ENCODE data around the gene KCMF1. TPM values are rescaled to one million over a fixed set of nuclear protein-coding genes. Genes with fewer than 3 reads are reported as not detected.

The KCMF1 gene
- total RNA-seq, 4 donors from 2014 or later, result 41.5 to 97.3 (median 55.5) TPM

- intact Hi-C loops (cut with DNase I; ENCODE audit: low total_unique reads), result no loop called here
- H3K4me3 ChIP-seq, result no peak overlapping the region
- H3K9me3 ChIP-seq, result no peaks in the 10 kb centered on the region
- H3K36me3 ChIP-seq, result peaks cover 0 to 39% (median 16%) of the 10 kb centered on the region in 4 donors
- in situ Hi-C loops (cut with MboI; ENCODE audit: low pct_ligation_motif_present in 1 of 4, low pct_unique_long_range_greater_than_20kb in 1 of 4, low sequenced_read_pairs in 3 of 4), result no loop called here
- no peaks in the 10 kb centered on the region for H3K4me1 ChIP-seq
- no peak overlapping the region for H3K27ac ChIP-seq
- no peaks in the 10 kb centered on the region for H3K27me3 ChIP-seq
- no peak for DNase-seq
- 93 to 100% methylated on average over 1 to 2 of the region's 2 CpGs for WGBS, 2 donors (ENCODE audit: low coverage in 1 of 2)
- TF ChIP-seq CTCF (IDR thresholded peaks at IDR 0.05) (no peak), EP300 (IDR thresholded peaks at IDR 0.05; ENCODE audit: low read depth) (no peak), POLR2A (IDR thresholded peaks at IDR 0.05) (no peak), POLR2AphosphoS5 (IDR thresholded peaks at IDR 0.05) (no peak)
These were observed 62.4 kb downstream of the KCMF1 start for GRCh38 chr2:85033388-85033787.

DNA sequence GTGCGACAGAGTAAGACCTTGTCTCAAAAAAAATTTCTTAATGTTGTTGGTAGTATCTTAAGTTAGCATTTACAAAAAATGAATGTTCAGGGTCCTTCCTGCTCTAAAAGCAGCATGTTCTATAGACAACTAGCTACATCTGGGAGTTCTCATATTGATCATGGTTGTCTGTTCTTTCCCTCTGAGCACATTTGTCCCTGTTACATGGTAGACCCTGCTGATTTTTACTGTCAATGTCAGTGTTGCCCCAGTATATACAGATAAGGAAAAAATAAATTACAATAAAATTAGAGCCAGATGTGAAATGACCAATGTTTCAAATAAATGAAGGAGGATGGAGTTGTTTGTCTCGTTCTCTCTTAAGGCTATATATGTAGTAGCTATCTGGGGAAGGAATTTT, 63.2 kb downstream of the KCMF1 start:
- peaks cover 0 to 32% (median 13%) of the 10 kb centered on the region in 4 donors for H3K36me3 ChIP-seq
- H3K9me3 ChIP-seq, result no peaks in the 10 kb centered on the region
- no peak for DNase-seq
- 96% methylated on average over 2 of the region's 2 CpGs for WGBS, 2 donors (ENCODE audit: low coverage in 1 of 2)
- in situ Hi-C loops (cut with MboI; ENCODE audit: low pct_ligation_motif_present in 1 of 4, low pct_unique_long_range_greater_than_20kb in 1 of 4, low sequenced_read_pairs in 3 of 4), result no loop called here
- H3K4me1 ChIP-seq, result no peaks in the 10 kb centered on the region
- no peak overlapping the region for H3K27ac ChIP-seq
- TF ChIP-seq CTCF (IDR thresholded peaks at IDR 0.05) (no peak), POLR2A (IDR thresholded peaks at IDR 0.05) (no peak), EP300 (IDR thresholded peaks at IDR 0.05; ENCODE audit: low read depth) (no peak), POLR2AphosphoS5 (IDR thresholded peaks at IDR 0.05) (no peak)
- intact Hi-C loops (cut with DNase I; ENCODE audit: low total_unique reads), result no loop called here
- H3K27me3 ChIP-seq, result no peaks in the 10 kb centered on the region
- H3K4me3 ChIP-seq, result no peak overlapping the region

- no peaks in the 10 kb centered on the region for H3K4me1 ChIP-seq
- no peaks in the 10 kb centered on the region for H3K9me3 ChIP-seq
- peaks cover 0 to 18% (median 8%) of the 10 kb centered on the region in 4 donors for H3K36me3 ChIP-seq
- H3K27me3 ChIP-seq, result no peaks in the 10 kb centered on the region
- no peak overlapping the region for H3K27ac ChIP-seq
- no peak for TF ChIP-seq POLR2AphosphoS5 (IDR thresholded peaks at IDR 0.05)
- TF ChIP-seq POLR2A (IDR thresholded peaks at IDR 0.05), result no peak
- no peak for TF ChIP-seq CTCF (IDR thresholded peaks at IDR 0.05)
- TF ChIP-seq EP300 (IDR thresholded peaks at IDR 0.05; ENCODE audit: low read depth), result no peak
- no peak for DNase-seq
- 96 to 97% methylated on average over 7 of the region's 7 CpGs for WGBS, 2 donors (ENCODE audit: low coverage in 1 of 2)
- H3K4me3 ChIP-seq, result no peak overlapping the region
- intact Hi-C loops (cut with DNase I; ENCODE audit: low total_unique reads), result no loop called here
- in situ Hi-C loops (cut with MboI; ENCODE audit: low pct_ligation_motif_present in 1 of 4, low pct_unique_long_range_greater_than_20kb in 1 of 4, low sequenced_read_pairs in 3 of 4), result no loop called here
These were observed 66.7 kb downstream of the KCMF1 start for GRCh38 chr2:85037622-85038021.

GRCh38 chr2:85042330-85042729, 71.4 kb downstream of the KCMF1 start:
- H3K9me3 ChIP-seq, result no peaks in the 10 kb centered on the region
- in situ Hi-C loops (cut with MboI; ENCODE audit: low pct_ligation_motif_present in 1 of 4, low pct_unique_long_range_greater_than_20kb in 1 of 4, low sequenced_read_pairs in 3 of 4) (no loop called here), intact Hi-C loops (cut with DNase I; ENCODE audit: low total_unique reads) (loop anchor here (2.0 kb wide), 1 partner anchor 74 kb away; no protein-coding TSS in a partner anchor)
- no peaks in the 10 kb centered on the region for H3K27me3 ChIP-seq
- peaks cover 0 to 33% (median 14%) of the 10 kb centered on the region in 4 donors for H3K36me3 ChIP-seq
- WGBS, 2 donors (ENCODE audit: low coverage in 1 of 2), result 93 to 96% methylated on average over 4 of the region's 4 CpGs
- no peak for TF ChIP-seq POLR2A (IDR thresholded peaks at IDR 0.05)
- TF ChIP-seq CTCF (IDR thresholded peaks at IDR 0.05), result no peak
- TF ChIP-seq EP300 (IDR thresholded peaks at IDR 0.05; ENCODE audit: low read depth), result no peak
- TF ChIP-seq POLR2AphosphoS5 (IDR thresholded peaks at IDR 0.05), result no peak
- H3K4me1 ChIP-seq, result no peaks in the 10 kb centered on the region
- H3K4me3 ChIP-seq, result no peak overlapping the region
- no peak overlapping the region for H3K27ac ChIP-seq
- no peak for DNase-seq

All from transverse colon (tissue), 4 donors.